ENCODE measurements around the gene PIGO.

The PIGO gene

Small RNA genes lying within 50 kb of the gene (small RNA-seq; reads per million reads assigned to genes)
- 0 reads per million in 2 experiments for gene RN7SL338P
